Measurements from ENCODE around the gene PPFIBP1. TPM values are rescaled to one million over a fixed set of nuclear protein-coding genes. Genes with fewer than 3 reads are reported as not detected.
"Not testable (repeated sequence)": the region's sequence is repeated elsewhere in the genome, so short reads cannot be mapped to it uniquely, and the experiment has no call there.

PPFIBP1 gene
- total RNA-seq, 1 experiment from 2014 or later, result 55.8 TPM

- in situ Hi-C loops (cut with HindIII; ENCODE audit: low pct_unique_long_range_greater_than_20kb, low sequenced_read_pairs), result no loop called here
- no peak for DNase-seq (ENCODE audit: low read depth)
Observed at GRCh38 chr12:27577688-27578087, 53.7 kb downstream of the PPFIBP1 start.

- in situ Hi-C loops (cut with HindIII; ENCODE audit: low pct_unique_long_range_greater_than_20kb, low sequenced_read_pairs), result no loop called here
Observed at GRCh38 chr12:27578689-27579372, 54.8 kb downstream of the PPFIBP1 start.

GRCh38 chr12:27580561-27581330 lies 56.7 kb downstream of the PPFIBP1 start:
- no peak for DNase-seq (ENCODE audit: low read depth)
- in situ Hi-C loops (cut with HindIII; ENCODE audit: low pct_unique_long_range_greater_than_20kb, low sequenced_read_pairs), result no loop called here

More at GRCh38 chr12:27578689-27579372, 54.8 kb downstream of the PPFIBP1 start:
- DNase-seq (ENCODE audit: low read depth), result no peak

GRCh38 chr12:27581331-27581671 lies 57.3 kb downstream of the PPFIBP1 start:
- in situ Hi-C loops (cut with HindIII; ENCODE audit: low pct_unique_long_range_greater_than_20kb, low sequenced_read_pairs); DNase-seq (ENCODE audit: low read depth): not testable (repeated sequence)

- in situ Hi-C loops (cut with HindIII; ENCODE audit: low pct_unique_long_range_greater_than_20kb, low sequenced_read_pairs); DNase-seq (ENCODE audit: low read depth): not testable (repeated sequence)
Observed at GRCh38 chr12:27581833-27582232, 57.8 kb downstream of the PPFIBP1 start.

GRCh38 chr12:27582445-27582844 lies 58.4 kb downstream of the PPFIBP1 start:
- in situ Hi-C loops (cut with HindIII; ENCODE audit: low pct_unique_long_range_greater_than_20kb, low sequenced_read_pairs); DNase-seq (ENCODE audit: low read depth): not testable (repeated sequence)

- no peak for DNase-seq (ENCODE audit: low read depth)
- in situ Hi-C loops (cut with HindIII; ENCODE audit: low pct_unique_long_range_greater_than_20kb, low sequenced_read_pairs), result no loop called here
Observed at GRCh38 chr12:27583057-27583797, 59.2 kb downstream of the PPFIBP1 start.

- no peak for DNase-seq (ENCODE audit: low read depth)
- in situ Hi-C loops (cut with HindIII; ENCODE audit: low pct_unique_long_range_greater_than_20kb, low sequenced_read_pairs), result no loop called here
Observed at GRCh38 chr12:27583981-27584380, 60.0 kb downstream of the PPFIBP1 start.

- DNase-seq (ENCODE audit: low read depth), result no peak
Observed at GRCh38 chr12:27585739-27586265, 61.8 kb downstream of the PPFIBP1 start.

GRCh38 chr12:27588075-27588730 lies 64.2 kb downstream of the PPFIBP1 start:
- in situ Hi-C loops (cut with HindIII; ENCODE audit: low pct_unique_long_range_greater_than_20kb, low sequenced_read_pairs); DNase-seq (ENCODE audit: low read depth): not testable (repeated sequence)

More at GRCh38 chr12:27585739-27586265, 61.8 kb downstream of the PPFIBP1 start:
- in situ Hi-C loops (cut with HindIII; ENCODE audit: low pct_unique_long_range_greater_than_20kb, low sequenced_read_pairs), result no loop called here

- in situ Hi-C loops (cut with HindIII; ENCODE audit: low pct_unique_long_range_greater_than_20kb, low sequenced_read_pairs), result no loop called here
- DNase-seq (ENCODE audit: low read depth), result no peak
Observed at GRCh38 chr12:27588776-27589175, 64.8 kb downstream of the PPFIBP1 start.

GRCh38 chr12:27589419-27589818 lies 65.4 kb downstream of the PPFIBP1 start:
- in situ Hi-C loops (cut with HindIII; ENCODE audit: low pct_unique_long_range_greater_than_20kb, low sequenced_read_pairs), result no loop called here
- DNase-seq (ENCODE audit: low read depth), result no peak

- in situ Hi-C loops (cut with HindIII; ENCODE audit: low pct_unique_long_range_greater_than_20kb, low sequenced_read_pairs); DNase-seq (ENCODE audit: low read depth): not testable (repeated sequence)
Observed at GRCh38 chr12:27591698-27592097, 67.7 kb downstream of the PPFIBP1 start.

- in situ Hi-C loops (cut with HindIII; ENCODE audit: low pct_unique_long_range_greater_than_20kb, low sequenced_read_pairs), result no loop called here
Observed at GRCh38 chr12:27592548-27592947, 68.5 kb downstream of the PPFIBP1 start.

GRCh38 chr12:27593266-27593665 lies 69.3 kb downstream of the PPFIBP1 start:
- in situ Hi-C loops (cut with HindIII; ENCODE audit: low pct_unique_long_range_greater_than_20kb, low sequenced_read_pairs), result no loop called here
- no peak for DNase-seq (ENCODE audit: low read depth)

More at GRCh38 chr12:27592548-27592947, 68.5 kb downstream of the PPFIBP1 start:
- peak; percentile 40 for DNase-seq (ENCODE audit: low read depth)

- peak; percentile 48 for DNase-seq (ENCODE audit: low read depth)
- in situ Hi-C loops (cut with HindIII; ENCODE audit: low pct_unique_long_range_greater_than_20kb, low sequenced_read_pairs), result no loop called here
Observed at GRCh38 chr12:27595231-27595642, 71.2 kb downstream of the PPFIBP1 start.

GRCh38 chr12:27598866-27599265 lies 74.9 kb downstream of the PPFIBP1 start:
- DNase-seq (ENCODE audit: low read depth); in situ Hi-C loops (cut with HindIII; ENCODE audit: low pct_unique_long_range_greater_than_20kb, low sequenced_read_pairs): not testable (repeated sequence)
